ENCODE data around the gene RPS27.
A peak's percentile ranks its signal among the peaks of the same experiment; 100 is the strongest.
"Not testable (repeated sequence)": the region's sequence is repeated elsewhere in the genome, so short reads cannot be mapped to it uniquely, and the experiment has no call there.

Gene RPS27

GRCh38 chr1:153991806-153992205, 1.2 kb downstream of the RPS27 start:
- Histone ChIP-seq H3K36me3 (ENCODE audit: control insufficient read depth, insufficient read depth, low read length, severe bottlenecking) (peaks cover 35% of the 10 kb centered on the region), H3K9ac (ENCODE audit: low read length) (peak overlapping the region; percentile 99), H3K27me3 (replicated peaks; ENCODE audit: control insufficient read depth, insufficient read depth, low read length) (no peaks in the 10 kb centered on the region), H3K9me3 (ENCODE audit: control insufficient read depth, low read length) (no peaks in the 10 kb centered on the region), H3K4me3 (ENCODE audit: low read length) (peak overlapping the region; percentile 97), H3K4me1 (ENCODE audit: control insufficient read depth, insufficient read depth, low read length) (peaks cover 22% of the 10 kb centered on the region)
- DNase-seq (ENCODE audit: low read depth) = no peak

- H3K9ac ChIP-seq (ENCODE audit: low read length) = no peak overlapping the region
- H3K27me3 ChIP-seq (replicated peaks; ENCODE audit: control insufficient read depth, insufficient read depth, low read length) = no peaks in the 10 kb centered on the region
- peaks cover 22% of the 10 kb centered on the region for H3K4me1 ChIP-seq (ENCODE audit: control insufficient read depth, insufficient read depth, low read length)
- H3K4me3 ChIP-seq (ENCODE audit: low read length) = no peak overlapping the region
- H3K9me3 ChIP-seq (ENCODE audit: control insufficient read depth, low read length) = no peaks in the 10 kb centered on the region
- peaks cover 35% of the 10 kb centered on the region for H3K36me3 ChIP-seq (ENCODE audit: control insufficient read depth, insufficient read depth, low read length, severe bottlenecking)
- no peak for DNase-seq (ENCODE audit: low read depth)
Observed at GRCh38 chr1:153995202-153995601, 4.6 kb downstream of the RPS27 start.

GRCh38 chr1:153995640-153996039, 5.1 kb downstream of the RPS27 start:
- H3K9ac ChIP-seq (ENCODE audit: low read length) = no peak overlapping the region
- no peaks in the 10 kb centered on the region for H3K27me3 ChIP-seq (replicated peaks; ENCODE audit: control insufficient read depth, insufficient read depth, low read length)

GRCh38 chr1:153996882-153997281, 6.3 kb downstream of the RPS27 start:
- H3K27me3 ChIP-seq (replicated peaks; ENCODE audit: control insufficient read depth, insufficient read depth, low read length); H3K4me3 ChIP-seq (ENCODE audit: low read length); H3K9ac ChIP-seq (ENCODE audit: low read length); DNase-seq (ENCODE audit: low read depth); H3K9me3 ChIP-seq (ENCODE audit: control insufficient read depth, low read length): not testable (repeated sequence)
- peaks cover 29% of the 10 kb centered on the region for H3K36me3 ChIP-seq (ENCODE audit: control insufficient read depth, insufficient read depth, low read length, severe bottlenecking)
- H3K4me1 ChIP-seq (ENCODE audit: control insufficient read depth, insufficient read depth, low read length) = peaks cover 14% of the 10 kb centered on the region

More at GRCh38 chr1:153995640-153996039, 5.1 kb downstream of the RPS27 start:
- Histone ChIP-seq H3K36me3 (ENCODE audit: control insufficient read depth, insufficient read depth, low read length, severe bottlenecking) (peaks cover 35% of the 10 kb centered on the region), H3K4me1 (ENCODE audit: control insufficient read depth, insufficient read depth, low read length) (peaks cover 22% of the 10 kb centered on the region), H3K4me3 (ENCODE audit: low read length) (no peak overlapping the region), H3K9me3 (ENCODE audit: control insufficient read depth, low read length) (no peaks in the 10 kb centered on the region)
- DNase-seq (ENCODE audit: low read depth) = no peak

GRCh38 chr1:154000420-154000819, 9.9 kb downstream of the RPS27 start:
- Histone ChIP-seq H3K4me1 (ENCODE audit: control insufficient read depth, insufficient read depth, low read length) (no peaks in the 10 kb centered on the region), H3K9me3 (ENCODE audit: control insufficient read depth, low read length) (no peaks in the 10 kb centered on the region), H3K36me3 (ENCODE audit: control insufficient read depth, insufficient read depth, low read length, severe bottlenecking) (peaks cover 2% of the 10 kb centered on the region), H3K9ac (ENCODE audit: low read length) (no peak overlapping the region), H3K27me3 (replicated peaks; ENCODE audit: control insufficient read depth, insufficient read depth, low read length) (no peaks in the 10 kb centered on the region), H3K4me3 (ENCODE audit: low read length) (no peak overlapping the region)
- DNase-seq (ENCODE audit: low read depth) = no peak

- H3K9me3 ChIP-seq (ENCODE audit: control insufficient read depth, low read length) = no peaks in the 10 kb centered on the region
- peaks cover 6% of the 10 kb centered on the region for H3K4me1 ChIP-seq (ENCODE audit: control insufficient read depth, insufficient read depth, low read length)
- DNase-seq (ENCODE audit: low read depth) = peak; percentile 77
- H3K36me3 ChIP-seq (ENCODE audit: control insufficient read depth, insufficient read depth, low read length, severe bottlenecking) = no peaks in the 10 kb centered on the region
- no peak overlapping the region for H3K9ac ChIP-seq (ENCODE audit: low read length)
- H3K27me3 ChIP-seq (replicated peaks; ENCODE audit: control insufficient read depth, insufficient read depth, low read length) = no peaks in the 10 kb centered on the region
- H3K4me3 ChIP-seq (ENCODE audit: low read length) = no peak overlapping the region
Observed at GRCh38 chr1:154006136-154006535, 15.6 kb downstream of the RPS27 start.

- Histone ChIP-seq H3K9ac (ENCODE audit: low read length) (no peak overlapping the region), H3K9me3 (ENCODE audit: control insufficient read depth, low read length) (no peaks in the 10 kb centered on the region), H3K27me3 (replicated peaks; ENCODE audit: control insufficient read depth, insufficient read depth, low read length) (no peaks in the 10 kb centered on the region), H3K36me3 (ENCODE audit: control insufficient read depth, insufficient read depth, low read length, severe bottlenecking) (no peaks in the 10 kb centered on the region), H3K4me1 (ENCODE audit: control insufficient read depth, insufficient read depth, low read length) (peaks cover 6% of the 10 kb centered on the region), H3K4me3 (ENCODE audit: low read length) (no peak overlapping the region)
- no peak for DNase-seq (ENCODE audit: low read depth)
Observed at GRCh38 chr1:154012129-154012528, 21.6 kb downstream of the RPS27 start.

GRCh38 chr1:154012543-154012942, 22.0 kb downstream of the RPS27 start:
- H3K36me3 ChIP-seq (ENCODE audit: control insufficient read depth, insufficient read depth, low read length, severe bottlenecking); DNase-seq (ENCODE audit: low read depth); H3K9ac ChIP-seq (ENCODE audit: low read length): not testable (repeated sequence)

GRCh38 chr1:154014154-154014907, 23.8 kb downstream of the RPS27 start:
- peak; percentile 63 for DNase-seq (ENCODE audit: low read depth)

More at GRCh38 chr1:154012543-154012942, 22.0 kb downstream of the RPS27 start:
- not testable (repeated sequence) for H3K4me3 ChIP-seq (ENCODE audit: low read length); H3K4me1 ChIP-seq (ENCODE audit: control insufficient read depth, insufficient read depth, low read length); H3K27me3 ChIP-seq (replicated peaks; ENCODE audit: control insufficient read depth, insufficient read depth, low read length); H3K9me3 ChIP-seq (ENCODE audit: control insufficient read depth, low read length)

GRCh38 chr1:154019269-154019668, 28.7 kb downstream of the RPS27 start:
- H3K9me3 ChIP-seq (ENCODE audit: control insufficient read depth, low read length) = no peaks in the 10 kb centered on the region
- H3K36me3 ChIP-seq (ENCODE audit: control insufficient read depth, insufficient read depth, low read length, severe bottlenecking) = no peaks in the 10 kb centered on the region
- H3K9ac ChIP-seq (ENCODE audit: low read length) = no peak overlapping the region
- no peaks in the 10 kb centered on the region for H3K27me3 ChIP-seq (replicated peaks; ENCODE audit: control insufficient read depth, insufficient read depth, low read length)
- peaks cover 3% of the 10 kb centered on the region for H3K4me1 ChIP-seq (ENCODE audit: control insufficient read depth, insufficient read depth, low read length)
- H3K4me3 ChIP-seq (ENCODE audit: low read length) = no peak overlapping the region
- DNase-seq (ENCODE audit: low read depth) = no peak

More at GRCh38 chr1:154014154-154014907, 23.8 kb downstream of the RPS27 start:
- H3K4me1 ChIP-seq (ENCODE audit: control insufficient read depth, insufficient read depth, low read length) = peaks cover 6% of the 10 kb centered on the region
- no peak overlapping the region for H3K4me3 ChIP-seq (ENCODE audit: low read length)
- H3K9me3 ChIP-seq (ENCODE audit: control insufficient read depth, low read length) = no peaks in the 10 kb centered on the region
- H3K36me3 ChIP-seq (ENCODE audit: control insufficient read depth, insufficient read depth, low read length, severe bottlenecking) = no peaks in the 10 kb centered on the region
- no peak overlapping the region for H3K9ac ChIP-seq (ENCODE audit: low read length)
- no peaks in the 10 kb centered on the region for H3K27me3 ChIP-seq (replicated peaks; ENCODE audit: control insufficient read depth, insufficient read depth, low read length)

- DNase-seq (ENCODE audit: low read depth) = no peak
- Histone ChIP-seq H3K27me3 (replicated peaks; ENCODE audit: control insufficient read depth, insufficient read depth, low read length) (no peaks in the 10 kb centered on the region), H3K9me3 (ENCODE audit: control insufficient read depth, low read length) (no peaks in the 10 kb centered on the region)
Observed at GRCh38 chr1:154019940-154020339, 29.4 kb downstream of the RPS27 start.

GRCh38 chr1:154033697-154034096, 43.1 kb downstream of the RPS27 start:
- not testable (repeated sequence) for H3K27me3 ChIP-seq (replicated peaks; ENCODE audit: control insufficient read depth, insufficient read depth, low read length); DNase-seq (ENCODE audit: low read depth); H3K9ac ChIP-seq (ENCODE audit: low read length); H3K4me1 ChIP-seq (ENCODE audit: control insufficient read depth, insufficient read depth, low read length); H3K36me3 ChIP-seq (ENCODE audit: control insufficient read depth, insufficient read depth, low read length, severe bottlenecking); H3K4me3 ChIP-seq (ENCODE audit: low read length)
- H3K9me3 ChIP-seq (ENCODE audit: control insufficient read depth, low read length) = peaks cover 12% of the 10 kb centered on the region

More at GRCh38 chr1:154019940-154020339, 29.4 kb downstream of the RPS27 start:
- no peaks in the 10 kb centered on the region for H3K4me1 ChIP-seq (ENCODE audit: control insufficient read depth, insufficient read depth, low read length)
- H3K36me3 ChIP-seq (ENCODE audit: control insufficient read depth, insufficient read depth, low read length, severe bottlenecking) = no peaks in the 10 kb centered on the region
- no peak overlapping the region for H3K9ac ChIP-seq (ENCODE audit: low read length)
- H3K4me3 ChIP-seq (ENCODE audit: low read length) = no peak overlapping the region
